OCI-LY3 (cell line): ENCODE results near the gene CFAP43.

ENCODE experiments used
- CTCF ChIP-seq: fragments of 200-600, 300-600 bp; sonication (generic); IDR thresholded peaks from 2 replicates; pipeline ENCODE4 v1.5.1; 2014; ENCODE audit warnings: antibody characterized with exemption, low read length, low read depth
- EZH2phosphoT487 ChIP-seq: fragments of 200-600 bp; shearing (Covaris generic); IDR thresholded peaks from 2 replicates; pipeline ENCODE4 v1.6.1; 2018; ENCODE audit warnings: antibody characterized with exemption, mixed run types, low read depth

GRCh38 chr10:104183682-104184081 is 48.5 kb downstream of the CFAP43 start:
- TF ChIP-seq CTCF = no peak
- TF ChIP-seq EZH2phosphoT487 = no peak
